ENCODE results near the gene LRRC51.

LRRC51 gene

DNA sequence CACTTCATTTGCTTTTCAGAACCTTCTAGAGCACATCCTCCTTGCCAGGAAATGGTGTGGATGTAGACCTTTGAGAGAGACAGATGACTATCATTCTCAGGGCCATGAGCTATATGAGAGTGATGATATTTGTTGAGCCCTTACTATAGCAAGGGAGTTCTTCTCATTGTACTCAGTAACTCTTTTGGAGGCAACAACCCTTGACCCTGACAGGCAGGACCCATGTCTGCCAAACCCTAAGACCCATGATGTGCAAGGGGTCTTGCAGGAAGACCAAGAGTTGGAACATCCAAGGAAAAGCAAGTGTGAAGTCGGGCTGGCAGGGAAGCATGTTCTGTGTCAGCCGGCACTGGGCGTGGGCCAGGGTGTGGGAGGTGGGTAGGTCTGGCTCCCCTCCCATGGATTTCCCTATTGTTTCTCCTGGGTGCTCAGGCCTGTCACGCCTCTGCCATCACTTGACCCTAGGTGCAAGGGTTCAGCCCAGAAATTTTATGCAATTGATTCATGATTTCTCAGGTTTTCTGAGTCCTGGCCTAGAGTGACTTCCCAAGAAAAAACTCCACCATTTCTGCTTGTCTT lies 56.1 kb downstream of the LRRC51 start:
- no peak overlapping the region for H3K4me3 ChIP-seq (ENCODE audit: insufficient read depth, low read length, poor library complexity, severe bottlenecking)

DNA sequence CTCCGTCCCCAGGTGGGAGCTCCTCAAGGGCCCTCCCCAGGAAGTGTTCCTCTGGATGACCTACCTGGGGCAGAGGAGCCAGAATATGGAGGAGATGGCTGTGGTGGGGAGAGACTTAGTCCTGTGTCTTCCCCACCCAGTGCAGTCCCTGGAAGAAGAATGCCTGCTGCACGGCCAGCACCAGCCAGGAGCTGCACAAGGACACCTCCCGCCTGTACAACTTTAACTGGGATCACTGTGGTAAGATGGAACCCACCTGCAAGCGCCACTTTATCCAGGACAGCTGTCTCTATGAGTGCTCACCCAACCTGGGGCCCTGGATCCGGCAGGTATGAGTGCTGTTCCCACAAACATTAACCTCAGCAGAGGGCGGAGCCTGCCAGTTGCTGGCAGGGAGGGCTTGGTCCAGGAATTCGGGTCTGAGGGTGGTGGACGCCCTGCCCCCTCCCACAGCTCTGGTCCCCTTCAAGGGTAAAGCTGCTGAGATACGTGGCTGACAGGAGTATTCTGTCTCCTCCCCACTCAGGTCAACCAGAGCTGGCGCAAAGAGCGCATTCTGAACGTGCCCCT lies 58.3 kb downstream of the LRRC51 start:
- Histone ChIP-seq H3K9me2 (replicated peaks; ENCODE audit: insufficient read depth, low read length) (no peaks in the 10 kb centered on the region), H3K27ac (ENCODE audit: low read depth, low read length) (no peak overlapping the region), H3K4me3 (ENCODE audit: insufficient read depth, low read length, poor library complexity, severe bottlenecking) (no peak overlapping the region), H3K9me3 (ENCODE audit: insufficient read depth, low read length) (no peaks in the 10 kb centered on the region), H3K36me3 (ENCODE audit: low read length) (no peaks in the 10 kb centered on the region), H3F3A (ENCODE audit: insufficient read depth) (no peaks in the 10 kb centered on the region), H3K9ac (ENCODE audit: low read length) (no peak overlapping the region), H3K4me2 (ENCODE audit: low read depth, low read length, poor library complexity, severe bottlenecking) (no peak overlapping the region), H4K20me1 (ENCODE audit: low read depth, low read length) (no peaks in the 10 kb centered on the region), H3K27me3 (ENCODE audit: low read length) (no peaks in the 10 kb centered on the region), H3K79me2 (ENCODE audit: insufficient read depth, low read length) (no peaks in the 10 kb centered on the region), H2AFZ (ENCODE audit: low read depth, low read length, severe bottlenecking) (no peak overlapping the region)
- TF ChIP-seq, protein P1, sequence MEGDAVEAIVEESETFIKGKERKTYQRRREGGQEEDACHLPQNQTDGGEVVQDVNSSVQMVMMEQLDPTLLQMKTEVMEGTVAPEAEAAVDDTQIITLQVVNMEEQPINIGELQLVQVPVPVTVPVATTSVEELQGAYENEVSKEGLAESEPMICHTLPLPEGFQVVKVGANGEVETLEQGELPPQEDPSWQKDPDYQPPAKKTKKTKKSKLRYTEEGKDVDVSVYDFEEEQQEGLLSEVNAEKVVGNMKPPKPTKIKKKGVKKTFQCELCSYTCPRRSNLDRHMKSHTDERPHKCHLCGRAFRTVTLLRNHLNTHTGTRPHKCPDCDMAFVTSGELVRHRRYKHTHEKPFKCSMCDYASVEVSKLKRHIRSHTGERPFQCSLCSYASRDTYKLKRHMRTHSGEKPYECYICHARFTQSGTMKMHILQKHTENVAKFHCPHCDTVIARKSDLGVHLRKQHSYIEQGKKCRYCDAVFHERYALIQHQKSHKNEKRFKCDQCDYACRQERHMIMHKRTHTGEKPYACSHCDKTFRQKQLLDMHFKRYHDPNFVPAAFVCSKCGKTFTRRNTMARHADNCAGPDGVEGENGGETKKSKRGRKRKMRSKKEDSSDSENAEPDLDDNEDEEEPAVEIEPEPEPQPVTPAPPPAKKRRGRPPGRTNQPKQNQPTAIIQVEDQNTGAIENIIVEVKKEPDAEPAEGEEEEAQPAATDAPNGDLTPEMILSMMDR (IDR thresholded peaks at IDR 0.05; ENCODE audit: insufficient read depth, low read length, poor library complexity, severe bottlenecking) = no peak
- TF ChIP-seq EZH2phosphoT487 (conservative IDR thresholded peaks at IDR 0.05; ENCODE audit: low read length) = no peak

More for the DNA sequence above, 56.1 kb downstream of the LRRC51 start:
- Histone ChIP-seq H3K9me2 (replicated peaks; ENCODE audit: insufficient read depth, low read length) (no peaks in the 10 kb centered on the region), H3K27me3 (ENCODE audit: low read length) (no peaks in the 10 kb centered on the region), H2AFZ (ENCODE audit: low read depth, low read length, severe bottlenecking) (no peak overlapping the region), H4K20me1 (ENCODE audit: low read depth, low read length) (no peaks in the 10 kb centered on the region), H3K79me2 (ENCODE audit: insufficient read depth, low read length) (no peaks in the 10 kb centered on the region), H3K4me2 (ENCODE audit: low read depth, low read length, poor library complexity, severe bottlenecking) (no peak overlapping the region), H3K36me3 (ENCODE audit: low read length) (no peaks in the 10 kb centered on the region), H3K9ac (ENCODE audit: low read length) (no peak overlapping the region), H3K9me3 (ENCODE audit: insufficient read depth, low read length) (no peaks in the 10 kb centered on the region), H3F3A (ENCODE audit: insufficient read depth) (no peaks in the 10 kb centered on the region), H3K27ac (ENCODE audit: low read depth, low read length) (no peak overlapping the region)
- no peak for TF ChIP-seq EZH2phosphoT487 (conservative IDR thresholded peaks at IDR 0.05; ENCODE audit: low read length)
- TF ChIP-seq, protein P1 (IDR thresholded peaks at IDR 0.05; ENCODE audit: insufficient read depth, low read length, poor library complexity, severe bottlenecking) = no peak

DNA sequence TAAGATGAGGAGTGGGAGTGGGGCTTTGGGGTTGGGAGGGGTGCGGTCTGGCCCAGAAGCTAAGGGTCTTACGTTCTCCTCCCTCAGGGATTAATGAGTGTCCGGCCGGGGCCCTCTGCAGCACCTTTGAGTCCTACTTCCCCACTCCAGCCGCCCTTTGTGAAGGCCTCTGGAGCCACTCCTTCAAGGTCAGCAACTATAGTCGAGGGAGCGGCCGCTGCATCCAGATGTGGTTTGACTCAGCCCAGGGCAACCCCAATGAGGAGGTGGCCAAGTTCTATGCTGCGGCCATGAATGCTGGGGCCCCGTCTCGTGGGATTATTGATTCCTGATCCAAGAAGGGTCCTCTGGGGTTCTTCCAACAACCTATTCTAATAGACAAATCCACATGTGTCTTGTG lies 58.9 kb downstream of the LRRC51 start:
- TF ChIP-seq, protein P1 (IDR thresholded peaks at IDR 0.05; ENCODE audit: insufficient read depth, low read length, poor library complexity, severe bottlenecking) = no peak
- no peak for TF ChIP-seq EZH2phosphoT487 (conservative IDR thresholded peaks at IDR 0.05; ENCODE audit: low read length)
- H3K9me2 ChIP-seq (replicated peaks; ENCODE audit: insufficient read depth, low read length) = no peaks in the 10 kb centered on the region

More for the DNA sequence above, 58.9 kb downstream of the LRRC51 start:
- Histone ChIP-seq H3K4me2 (ENCODE audit: low read depth, low read length, poor library complexity, severe bottlenecking) (no peak overlapping the region), H3K79me2 (ENCODE audit: insufficient read depth, low read length) (no peaks in the 10 kb centered on the region), H3K36me3 (ENCODE audit: low read length) (no peaks in the 10 kb centered on the region), H3K4me3 (ENCODE audit: insufficient read depth, low read length, poor library complexity, severe bottlenecking) (no peak overlapping the region), H3K9me3 (ENCODE audit: insufficient read depth, low read length) (no peaks in the 10 kb centered on the region), H3K27me3 (ENCODE audit: low read length) (no peaks in the 10 kb centered on the region), H3F3A (ENCODE audit: insufficient read depth) (no peaks in the 10 kb centered on the region), H4K20me1 (ENCODE audit: low read depth, low read length) (no peaks in the 10 kb centered on the region), H2AFZ (ENCODE audit: low read depth, low read length, severe bottlenecking) (no peak overlapping the region), H3K9ac (ENCODE audit: low read length) (no peak overlapping the region), H3K27ac (ENCODE audit: low read depth, low read length) (no peak overlapping the region)

All from SU-DHL-6 (cell line).